ENCODE data around the gene ETHE1. TPM values are rescaled to one million over a fixed set of nuclear protein-coding genes. Genes with fewer than 3 reads are reported as not detected.
A peak's percentile ranks its signal among the peaks of the same experiment; 100 is the strongest.

ETHE1 gene
- total RNA-seq, 4 donors from 2014 or later: 44.3 to 76.0 (median 57.8) TPM

- 7% methylated on average over 13 of the region's 46 CpGs for WGBS
- Histone ChIP-seq H3K27me3 (no peaks in the 10 kb centered on the region), H3K36me3 (peaks cover 13% of the 10 kb centered on the region), H3K27ac (peak overlapping the region; percentile 83), H3K4me1 (peaks cover 22% of the 10 kb centered on the region), H3K9me3 (no peaks in the 10 kb centered on the region), H3K4me3 (peak overlapping the region; percentile 50)
- DNase-seq (ENCODE audit: low spot score in 2 of 2): peak; percentile 97 to 98
- peak in 1 of 2 donors; percentile 31 for TF ChIP-seq POLR2A (IDR thresholded peaks at IDR 0.05)
- no peak for TF ChIP-seq CTCF (IDR thresholded peaks at IDR 0.05)
- peak; percentile 80 for TF ChIP-seq EP300 (IDR thresholded peaks at IDR 0.05)
- peak in 1 of 3 donors; percentile 37 for TF ChIP-seq POLR2AphosphoS5 (IDR thresholded peaks at IDR 0.05)
Measured at GRCh38 chr19:43474986-43475705, 51.9 kb downstream of the ETHE1 start.

- WGBS: 79% methylated on average over 4 of the region's 4 CpGs
Measured at GRCh38 chr19:43474487-43474886, 52.5 kb downstream of the ETHE1 start.

GRCh38 chr19:43471091-43471490 lies 55.9 kb downstream of the ETHE1 start:
- Histone ChIP-seq H3K27me3 (no peaks in the 10 kb centered on the region), H3K9me3 (no peaks in the 10 kb centered on the region), H3K4me3 (no peak overlapping the region), H3K4me1 (peaks cover 51% of the 10 kb centered on the region), H3K27ac (peak overlapping the region; percentile 69), H3K36me3 (no peaks in the 10 kb centered on the region)
- 60% methylated on average over 1 of the region's 5 CpGs for WGBS
- DNase-seq (ENCODE audit: low spot score in 2 of 2): no peak
- TF ChIP-seq CTCF (IDR thresholded peaks at IDR 0.05) (no peak), EP300 (IDR thresholded peaks at IDR 0.05) (no peak), POLR2AphosphoS5 (IDR thresholded peaks at IDR 0.05) (no peak), POLR2A (IDR thresholded peaks at IDR 0.05) (no peak)

More at GRCh38 chr19:43474487-43474886, 52.5 kb downstream of the ETHE1 start:
- Histone ChIP-seq H3K27me3 (no peaks in the 10 kb centered on the region), H3K36me3 (peaks cover 13% of the 10 kb centered on the region), H3K4me1 (peaks cover 22% of the 10 kb centered on the region), H3K9me3 (no peaks in the 10 kb centered on the region), H3K4me3 (peak overlapping the region; percentile 50), H3K27ac (peak overlapping the region; percentile 83)
- no peak for DNase-seq (ENCODE audit: low spot score in 2 of 2)
- TF ChIP-seq POLR2AphosphoS5 (IDR thresholded peaks at IDR 0.05): no peak
- TF ChIP-seq EP300 (IDR thresholded peaks at IDR 0.05): no peak
- TF ChIP-seq POLR2A (IDR thresholded peaks at IDR 0.05): no peak
- no peak for TF ChIP-seq CTCF (IDR thresholded peaks at IDR 0.05)

GRCh38 chr19:43470288-43470687 lies 56.7 kb downstream of the ETHE1 start:
- H3K36me3 ChIP-seq: no peaks in the 10 kb centered on the region
- TF ChIP-seq POLR2AphosphoS5 (IDR thresholded peaks at IDR 0.05): no peak
- TF ChIP-seq EP300 (IDR thresholded peaks at IDR 0.05): no peak
- no peak for TF ChIP-seq CTCF (IDR thresholded peaks at IDR 0.05)
- no peak for TF ChIP-seq POLR2A (IDR thresholded peaks at IDR 0.05)
- peaks cover 54% of the 10 kb centered on the region for H3K4me1 ChIP-seq
- no peaks in the 10 kb centered on the region for H3K27me3 ChIP-seq
- no peak overlapping the region for H3K4me3 ChIP-seq
- DNase-seq (ENCODE audit: low spot score in 2 of 2): no peak
- no peaks in the 10 kb centered on the region for H3K9me3 ChIP-seq
- H3K27ac ChIP-seq: no peak overlapping the region
- WGBS: 61% methylated on average over 10 of the region's 10 CpGs

- Histone ChIP-seq H3K9me3 (no peaks in the 10 kb centered on the region), H3K27ac (peak overlapping the region; percentile 66), H3K36me3 (no peaks in the 10 kb centered on the region), H3K4me3 (no peak overlapping the region), H3K27me3 (no peaks in the 10 kb centered on the region), H3K4me1 (peaks cover 55% of the 10 kb centered on the region)
- TF ChIP-seq CTCF (IDR thresholded peaks at IDR 0.05) (no peak), POLR2AphosphoS5 (IDR thresholded peaks at IDR 0.05) (no peak), POLR2A (IDR thresholded peaks at IDR 0.05) (no peak), EP300 (IDR thresholded peaks at IDR 0.05) (no peak)
- 87% methylated on average over 1 of the region's 1 CpG for WGBS
- DNase-seq (ENCODE audit: low spot score in 2 of 2): no peak
Measured at GRCh38 chr19:43469160-43469480, 57.9 kb downstream of the ETHE1 start.
